DND-41 (cell line): Measurements from ENCODE around the gene FLNC.

Experiments
- CTCF ChIP-seq: IDR thresholded peaks from 2 replicates; pipeline ENCODE4 v1.5.1; 2012; ENCODE audit warnings: borderline replicate concordance, low read length, moderate library complexity, mild to moderate bottlenecking; ENCODE audit not compliant: poor library complexity, severe bottlenecking; ENCODE audit errors: extremely low read depth
- EZH2 ChIP-seq: IDR thresholded peaks from 3 replicates; pipeline ENCODE4 v1.6.1; 2012; ENCODE audit warnings: borderline replicate concordance, low read depth, mild to moderate bottlenecking, moderate library complexity, low read length, inconsistent platforms; ENCODE audit not compliant: severe bottlenecking

- TF ChIP-seq CTCF (no peak), EZH2 (no peak)
Measured at GRCh38 chr7:128791121-128791971, 38.9 kb upstream of the FLNC start, which contains the start of gene CCDC136.
